HepG2 (cell line): Measurements from ENCODE around the gene FRMD1. TPM values are rescaled to one million over a fixed set of nuclear protein-coding genes. Genes with fewer than 3 reads are reported as not detected.

Experiments
- ATAC-seq: fragments of 200-7000 bp; cut with Tn5 transposase; 3 replicates; pipeline ENCODE4 v1.9.1; 2020; ENCODE audit warnings: mild to moderate bottlenecking, moderate library complexity
- BruUV-seq: library from RNA; stranded (reverse); fragments of 400-500 nt; replicated peaks from 2 replicates; lab custom pipeline; 2021; lab: Mats Ljungman, UMichigan
- CTCF ChIA-PET: fragments of 300-600 bp; formaldehyde crosslinking; extraction: SDS; loops from one replicate; lab custom pipeline; 2021; ENCODE audit warnings: low total read pairs, inconsistent platforms, low intra/inter-chr PET ratio; lab: Yijun Ruan, JAX
- POLR2A ChIA-PET: fragments of 350-600 bp; sonication (Branson Sonifier 250); formaldehyde crosslinking; loops from one replicate; lab custom pipeline; 2020; ENCODE audit warnings: antibody characterized with exemption, inconsistent platforms; lab: Yijun Ruan, JAX
- DNase-seq: peaks from one replicate; pipeline ENCODE4 v3.0.0-alpha.2; 2015; ENCODE audit warnings: low spot score
- FAIRE-seq: peaks from 3 replicates; lab custom pipeline; 2011; peaks lifted over from hg19 to GRCh38; lab: Jason Lieb, UNC
- H2AFZ ChIP-seq: one replicate; pipeline ENCODE4 v1.6.1; 2011; ENCODE audit warnings: low read length, inconsistent platforms
- H3K27ac ChIP-seq: fragments of 300-600 bp; 3 replicates; pipeline ENCODE4 v1.8.0; 2011; ENCODE audit warnings: mixed run types, mild to moderate bottlenecking, mixed read lengths, low read length, inconsistent platforms; ENCODE audit not compliant: insufficient read depth; ENCODE audit errors: extremely low read length
- H3K27me3 ChIP-seq, 2 experiments: fragments of 200-600 bp in 1 of 2; 2 replicates in 1 of 2; 3 replicates in 1 of 2; pipeline versions ENCODE4 v1.6.0 to v1.8.0; 2011; ENCODE audit warnings: low read length in 2 of 2, mild to moderate bottlenecking in 2 of 2, moderate library complexity in 2 of 2, inconsistent platforms in 1 of 2; ENCODE audit not compliant: insufficient read depth in 2 of 2, control insufficient read depth in 1 of 2
- H3K36me3 ChIP-seq, 2 experiments: fragments of 200-600 bp in 1 of 2; replicated peaks in 1 of 2; 2 replicates in 1 of 2; 3 replicates in 1 of 2; pipeline versions ENCODE4 v1.5.1 to v1.8.0; 2011; ENCODE audit warnings: low read length in 2 of 2, inconsistent platforms in 1 of 2; ENCODE audit not compliant: insufficient read depth in 2 of 2, control insufficient read depth in 1 of 2
- H3K4me1 ChIP-seq: 2 replicates; pipeline ENCODE4 v1.5.1; 2012; ENCODE audit warnings: low read length, inconsistent platforms; ENCODE audit not compliant: insufficient read depth
- H3K4me2 ChIP-seq: 2 replicates; pipeline ENCODE4 v1.6.0; 2011; ENCODE audit warnings: low read depth, low read length, inconsistent platforms
- H3K4me3 ChIP-seq, 3 experiments: fragments of 200-600 bp in 1 of 3; sonication (generic), shearing (Covaris generic) in 1 of 3; replicated peaks in 1 of 3; 2 replicates each; pipeline ENCODE4 v1.5.1; 2011 to 2016; ENCODE audit warnings: low read length in 3 of 3, inconsistent platforms in 2 of 3, low read depth in 2 of 3, mild to moderate bottlenecking in 2 of 3, control low read depth in 1 of 3, mixed read lengths in 1 of 3; ENCODE audit not compliant: insufficient read depth in 1 of 3
- H3K79me2 ChIP-seq: one replicate; pipeline ENCODE4 v1.6.1; 2011; ENCODE audit warnings: low read length, inconsistent platforms; ENCODE audit not compliant: insufficient read depth
- H3K9ac ChIP-seq: 2 replicates; pipeline ENCODE4 v1.6.0; 2011; ENCODE audit warnings: mild to moderate bottlenecking, low read depth, low read length, inconsistent platforms; ENCODE audit not compliant: insufficient read depth
- H3K9me3 ChIP-seq: 2 replicates; pipeline ENCODE4 v1.5.1; 2012; ENCODE audit warnings: mild to moderate bottlenecking, low read length
- H4K20me1 ChIP-seq: 2 replicates; pipeline ENCODE4 v1.6.0; 2011; ENCODE audit warnings: inconsistent platforms, mild to moderate bottlenecking, low read length, moderate library complexity; ENCODE audit not compliant: insufficient read depth
- ARID2 ChIP-seq: sonication (generic); formaldehyde crosslinking; IDR thresholded peaks from 2 replicates; pipeline ENCODE4 v1.8.1; 2022; ENCODE audit warnings: mild to moderate bottlenecking, missing genetic modification reagents, borderline replicate concordance
- ARID4A ChIP-seq: sonication (generic); formaldehyde crosslinking; IDR thresholded peaks from 2 replicates; pipeline ENCODE4 v1.5.0; 2020; ENCODE audit warnings: mild to moderate bottlenecking, missing genetic modification reagents, borderline replicate concordance
- ATF1 ChIP-seq: IDR thresholded peaks from 2 replicates; pipeline ENCODE4 v1.6.1; 2016; ENCODE audit warnings: mild to moderate bottlenecking, control low read depth
- SMARCE1 ChIP-seq: fragments of 450-650 bp; IDR thresholded peaks from 2 replicates; pipeline ENCODE4 v1.6.1; 2017; ENCODE audit warnings: borderline replicate concordance
- SUZ12 ChIP-seq: fragments of 150-350 bp; IDR thresholded peaks from 2 replicates; pipeline ENCODE4 v1.6.1; 2014; ENCODE audit warnings: low read depth, low read length
- ZKSCAN5 ChIP-seq: sonication (generic); formaldehyde crosslinking; IDR thresholded peaks from 2 replicates; pipeline ENCODE4 v1.5.1; 2020; ENCODE audit warnings: mild to moderate bottlenecking, missing genetic modification reagents
- ZNF891 ChIP-seq: sonication (generic); formaldehyde crosslinking; IDR thresholded peaks from 2 replicates; pipeline ENCODE4 v1.5.0; 2020; ENCODE audit warnings: mild to moderate bottlenecking, missing genetic modification reagents
- WGBS: methylation state at CpG from one replicate; pipeline ENCODE4 v1.1.6; 2017; ENCODE audit warnings: low lambda C conversion rate; 5-methylcytosine and 5-hydroxymethylcytosine counted together
- in situ Hi-C: cut with HindIII; loops from 2 replicates; pipeline ENCODE4 v1.10.0; 2017; ENCODE audit warnings: low pct_unique_long_range_greater_than_20kb; ENCODE audit not compliant: extremely low pct_ligation_motif_present
- intact Hi-C: fragments of 100-400 bp; cut with micrococcal nuclease; formaldehyde crosslinking; loops from one replicate; pipeline ENCODE4 v1.10.0; 2022; ENCODE audit not compliant: unreplicated experiment
- polyA plus RNA-seq, 8 experiments: library from polyadenylated mRNA; depleted of rRNA in 3 of 8; stranded (reverse) in 7 of 8; unstranded in 1 of 8; fragments of >200 nt; fragmentation: Illumina TruSeq in 4 of 8; extraction: Trizol in 4 of 8; gene quantifications; 2 replicates each; pipeline versions ENCODE4 v1.2.1 to v1.2.3, GENCODE V29; 2011 to 2016; ENCODE audit warnings: low read depth in 4 of 8, missing spikeins in 1 of 8, mixed read lengths in 1 of 8; ENCODE audit not compliant: insufficient read depth in 1 of 8
- total RNA-seq, 5 experiments: library from RNA; depleted of rRNA; stranded (reverse); fragments of >200 nt; fragmentation: Illumina TruSeq; extraction: Trizol; gene quantifications; 2 replicates each; pipeline ENCODE4 v1.2.3, GENCODE V29; 2016; ENCODE audit warnings: low read depth in 1 of 5

FRMD1 gene
- total and polyA plus RNA-seq, 2 of the 13 experiments (the other 11 are each of a cell fraction or from before 2014, with no cell fraction given), result 0.01 TPM; not detected in 1

GRCh38 chr6:168087436-168088160 lies 8.6 kb upstream of the FRMD1 start:
- BruUV-seq, result no TSS peak
- FAIRE-seq (no peak), DNase-seq (no peak), ATAC-seq (peak; percentile 13)
- Histone ChIP-seq H3K4me1 (peaks cover 27% of the 10 kb centered on the region), H3K4me2 (peak overlapping the region; percentile 60), H3K27me3 (peaks cover 16 to 81% of the 10 kb centered on the region in 2 experiments), H3K36me3 (no peaks in the 10 kb centered on the region), H3K9ac (no peak overlapping the region), H2AFZ (no peak overlapping the region), H3K79me2 (no peaks in the 10 kb centered on the region), H4K20me1 (no peaks in the 10 kb centered on the region), H3K4me3 (no peak overlapping the region; a peak in 1 of 6 replicates), H3K9me3 (no peaks in the 10 kb centered on the region), H3K27ac (no peak overlapping the region)
- 29% methylated on average over 18 of the region's 25 CpGs for WGBS
- in situ Hi-C loops (no loop called here), intact Hi-C loops (no loop called here)
- TF ChIP-seq ARID4A (CRISPR knock-in tag) (0 out of 2 replicates have a peak, but pooled peaks have one; percentile 7), SUZ12 (no peak), ATF1 (CRISPR knock-in tag) (no peak), SMARCE1 (no peak), ARID2 (CRISPR knock-in tag) (no peak), ZNF891 (CRISPR knock-in tag) (no peak), ZKSCAN5 (CRISPR knock-in tag) (0 out of 2 replicates have a peak, but pooled peaks have one; percentile 14)
- ChIA-PET POLR2A (no interaction called here), CTCF (no interaction called here)
